Measurements from ENCODE around the gene APOL2. TPM values are rescaled to one million over a fixed set of nuclear protein-coding genes. Genes with fewer than 3 reads are reported as not detected.
"Not testable (repeated sequence)": the region's sequence is repeated elsewhere in the genome, so short reads cannot be mapped to it uniquely, and the experiment has no call there.

The APOL2 gene
- total RNA-seq, 1 donor = 56.1 TPM

DNA sequence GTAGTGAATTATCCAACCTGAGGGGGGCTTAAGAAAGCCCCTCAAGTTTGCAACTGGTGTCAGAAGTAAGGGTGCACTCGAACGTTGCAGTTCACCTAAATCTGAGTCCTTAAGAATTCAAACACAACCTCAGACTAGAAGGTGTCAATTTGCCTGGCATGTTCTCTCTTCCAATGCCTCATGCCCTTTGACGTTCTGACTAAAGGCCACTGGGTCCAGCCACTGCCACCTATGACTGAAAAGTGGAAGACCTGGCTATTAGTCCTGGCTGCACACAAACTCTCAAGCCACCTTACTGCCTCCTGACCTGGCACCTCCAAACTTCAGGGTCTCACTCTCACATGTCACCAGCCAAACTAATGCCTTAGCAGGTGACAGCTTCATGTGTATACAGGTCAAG lies 45.8 kb downstream of the APOL2 start:
- H3K4me2 ChIP-seq (ENCODE audit: insufficient read depth, low read length) = no peak overlapping the region
- no peaks in the 10 kb centered on the region for H4K20me1 ChIP-seq (ENCODE audit: insufficient read depth, low read length)
- TF ChIP-seq, protein P1, sequence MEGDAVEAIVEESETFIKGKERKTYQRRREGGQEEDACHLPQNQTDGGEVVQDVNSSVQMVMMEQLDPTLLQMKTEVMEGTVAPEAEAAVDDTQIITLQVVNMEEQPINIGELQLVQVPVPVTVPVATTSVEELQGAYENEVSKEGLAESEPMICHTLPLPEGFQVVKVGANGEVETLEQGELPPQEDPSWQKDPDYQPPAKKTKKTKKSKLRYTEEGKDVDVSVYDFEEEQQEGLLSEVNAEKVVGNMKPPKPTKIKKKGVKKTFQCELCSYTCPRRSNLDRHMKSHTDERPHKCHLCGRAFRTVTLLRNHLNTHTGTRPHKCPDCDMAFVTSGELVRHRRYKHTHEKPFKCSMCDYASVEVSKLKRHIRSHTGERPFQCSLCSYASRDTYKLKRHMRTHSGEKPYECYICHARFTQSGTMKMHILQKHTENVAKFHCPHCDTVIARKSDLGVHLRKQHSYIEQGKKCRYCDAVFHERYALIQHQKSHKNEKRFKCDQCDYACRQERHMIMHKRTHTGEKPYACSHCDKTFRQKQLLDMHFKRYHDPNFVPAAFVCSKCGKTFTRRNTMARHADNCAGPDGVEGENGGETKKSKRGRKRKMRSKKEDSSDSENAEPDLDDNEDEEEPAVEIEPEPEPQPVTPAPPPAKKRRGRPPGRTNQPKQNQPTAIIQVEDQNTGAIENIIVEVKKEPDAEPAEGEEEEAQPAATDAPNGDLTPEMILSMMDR (IDR thresholded peaks at IDR 0.05; ENCODE audit: extremely low read depth, low read depth, low read length) = no peak
- H3K4me3 ChIP-seq (ENCODE audit: insufficient read depth, low read length) = no peak overlapping the region
- no peaks in the 10 kb centered on the region for H3K36me3 ChIP-seq (ENCODE audit: insufficient read depth, low read length)
- no peak overlapping the region for H2AFZ ChIP-seq (ENCODE audit: low read length)
- DNase-seq (ENCODE audit: insufficient read length, low spot score, missing footprints) = no peak
- peaks cover 18% of the 10 kb centered on the region for H3K4me1 ChIP-seq (ENCODE audit: insufficient read depth, low read length)
- no peaks in the 10 kb centered on the region for H3K79me2 ChIP-seq (ENCODE audit: insufficient read depth, low read length)
- no peak overlapping the region for H3K27ac ChIP-seq (ENCODE audit: low read depth, low read length)
- no peaks in the 10 kb centered on the region for H3K9me3 ChIP-seq (ENCODE audit: low read depth, low read length)
- no peaks in the 10 kb centered on the region for H3K27me3 ChIP-seq (ENCODE audit: insufficient read depth, low read length)

DNA sequence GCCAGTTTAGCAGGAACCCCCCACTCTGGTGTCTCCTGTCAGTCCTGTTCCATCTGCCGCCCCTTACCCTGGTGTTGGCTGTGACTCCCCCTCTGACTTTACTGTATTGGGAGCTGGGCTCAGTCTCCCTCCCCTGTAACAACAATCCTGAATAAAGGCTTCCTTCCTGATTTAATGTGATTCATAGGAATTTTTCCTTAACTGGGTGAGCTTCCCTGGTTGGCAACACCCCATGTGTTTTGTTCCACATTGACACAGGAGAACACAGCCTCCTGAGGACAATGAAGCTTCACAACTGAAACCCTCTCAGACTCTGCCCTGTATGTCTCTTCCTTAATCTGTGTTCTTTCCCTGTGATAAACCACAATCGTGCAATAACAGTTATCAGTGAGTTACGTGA lies 46.2 kb downstream of the APOL2 start:
- Histone ChIP-seq H3K27ac (ENCODE audit: low read depth, low read length) (no peak overlapping the region), H3K4me3 (ENCODE audit: insufficient read depth, low read length) (no peak overlapping the region), H3K9me3 (ENCODE audit: low read depth, low read length) (no peaks in the 10 kb centered on the region), H2AFZ (ENCODE audit: low read length) (no peak overlapping the region), H3K36me3 (ENCODE audit: insufficient read depth, low read length) (no peaks in the 10 kb centered on the region), H3K4me2 (ENCODE audit: insufficient read depth, low read length) (no peak overlapping the region), H3K79me2 (ENCODE audit: insufficient read depth, low read length) (no peaks in the 10 kb centered on the region), H4K20me1 (ENCODE audit: insufficient read depth, low read length) (no peaks in the 10 kb centered on the region), H3K27me3 (ENCODE audit: insufficient read depth, low read length) (no peaks in the 10 kb centered on the region), H3K4me1 (ENCODE audit: insufficient read depth, low read length) (peaks cover 17% of the 10 kb centered on the region)
- TF ChIP-seq, protein P1 (IDR thresholded peaks at IDR 0.05; ENCODE audit: extremely low read depth, low read depth, low read length) = no peak
- no peak for DNase-seq (ENCODE audit: insufficient read length, low spot score, missing footprints)

DNA sequence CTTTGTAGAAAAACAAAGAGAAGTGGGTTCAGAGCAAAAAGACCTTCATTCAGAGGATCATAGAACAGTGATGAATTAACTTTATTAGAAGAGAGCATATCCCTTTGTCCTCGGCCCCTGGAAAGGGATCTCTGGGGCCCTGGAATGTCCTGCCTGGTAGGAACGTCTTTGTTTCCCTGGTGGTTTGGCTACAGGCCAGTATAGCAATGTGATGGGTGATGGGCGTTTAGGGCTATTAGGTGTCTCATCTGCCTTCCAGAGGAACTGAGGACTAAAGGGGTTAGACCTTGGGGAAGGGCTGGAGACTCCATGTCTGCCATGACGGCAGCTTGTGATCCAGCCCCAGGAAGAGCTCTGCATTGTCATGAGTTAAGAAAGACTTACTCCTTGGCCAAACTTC lies 46.8 kb downstream of the APOL2 start:
- Histone ChIP-seq H3K4me2 (ENCODE audit: insufficient read depth, low read length) (no peak overlapping the region), H3K79me2 (ENCODE audit: insufficient read depth, low read length) (no peaks in the 10 kb centered on the region), H2AFZ (ENCODE audit: low read length) (no peak overlapping the region), H3K27me3 (ENCODE audit: insufficient read depth, low read length) (no peaks in the 10 kb centered on the region), H4K20me1 (ENCODE audit: insufficient read depth, low read length) (no peaks in the 10 kb centered on the region), H3K27ac (ENCODE audit: low read depth, low read length) (no peak overlapping the region), H3K4me1 (ENCODE audit: insufficient read depth, low read length) (peaks cover 10% of the 10 kb centered on the region), H3K4me3 (ENCODE audit: insufficient read depth, low read length) (no peak overlapping the region), H3K36me3 (ENCODE audit: insufficient read depth, low read length) (no peaks in the 10 kb centered on the region), H3K9me3 (ENCODE audit: low read depth, low read length) (no peaks in the 10 kb centered on the region)
- TF ChIP-seq, protein P1 (IDR thresholded peaks at IDR 0.05; ENCODE audit: extremely low read depth, low read depth, low read length) = no peak
- no peak for DNase-seq (ENCODE audit: insufficient read length, low spot score, missing footprints)

DNA sequence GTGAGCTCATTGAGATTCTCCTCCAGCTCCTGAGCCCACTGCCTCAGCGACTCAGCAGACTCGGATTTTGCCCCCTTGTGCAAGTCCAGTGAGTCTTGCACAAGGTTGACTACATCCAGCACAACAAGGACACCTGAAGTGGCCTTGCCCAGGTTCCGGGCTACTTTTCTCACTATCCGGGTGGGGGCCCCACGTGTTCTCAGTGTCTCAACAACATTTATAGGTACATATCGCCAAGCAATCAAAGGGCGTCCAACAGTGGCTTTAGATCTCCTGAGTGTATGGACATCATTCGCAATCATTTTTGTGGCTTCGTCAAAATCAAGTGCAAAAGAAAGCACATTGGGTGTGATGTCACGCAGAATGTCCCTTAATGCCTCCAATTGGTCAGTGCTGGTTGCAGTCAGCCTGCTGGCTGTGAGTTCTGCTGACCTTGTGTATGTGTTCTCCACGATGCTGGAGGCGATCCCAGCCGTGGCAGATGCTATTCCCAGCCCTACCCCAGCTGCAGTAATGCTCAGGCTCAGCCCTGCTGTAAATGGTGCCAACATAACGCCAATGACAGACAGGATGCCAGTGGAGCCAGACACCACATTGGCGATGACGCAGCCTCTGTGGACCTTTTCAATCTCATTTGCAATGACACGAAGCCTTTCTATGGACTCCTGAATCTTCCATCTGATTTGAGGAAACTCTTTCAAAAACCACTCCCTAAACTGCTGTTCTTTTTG lies 48.1 kb downstream of the APOL2 start:
- no peak overlapping the region for H2AFZ ChIP-seq (ENCODE audit: low read length)
- H3K36me3 ChIP-seq (ENCODE audit: insufficient read depth, low read length) = no peaks in the 10 kb centered on the region
- H3K4me2 ChIP-seq (ENCODE audit: insufficient read depth, low read length) = no peak overlapping the region
- no peak overlapping the region for H3K4me3 ChIP-seq (ENCODE audit: insufficient read depth, low read length)
- H3K9me3 ChIP-seq (ENCODE audit: low read depth, low read length) = no peaks in the 10 kb centered on the region
- no peaks in the 10 kb centered on the region for H3K27me3 ChIP-seq (ENCODE audit: insufficient read depth, low read length)
- no peaks in the 10 kb centered on the region for H3K79me2 ChIP-seq (ENCODE audit: insufficient read depth, low read length)
- TF ChIP-seq, protein P1 (IDR thresholded peaks at IDR 0.05; ENCODE audit: extremely low read depth, low read depth, low read length) = no peak
- H3K27ac ChIP-seq (ENCODE audit: low read depth, low read length) = no peak overlapping the region
- H4K20me1 ChIP-seq (ENCODE audit: insufficient read depth, low read length) = no peaks in the 10 kb centered on the region
- no peak for DNase-seq (ENCODE audit: insufficient read length, low spot score, missing footprints)
- no peaks in the 10 kb centered on the region for H3K4me1 ChIP-seq (ENCODE audit: insufficient read depth, low read length)

DNA sequence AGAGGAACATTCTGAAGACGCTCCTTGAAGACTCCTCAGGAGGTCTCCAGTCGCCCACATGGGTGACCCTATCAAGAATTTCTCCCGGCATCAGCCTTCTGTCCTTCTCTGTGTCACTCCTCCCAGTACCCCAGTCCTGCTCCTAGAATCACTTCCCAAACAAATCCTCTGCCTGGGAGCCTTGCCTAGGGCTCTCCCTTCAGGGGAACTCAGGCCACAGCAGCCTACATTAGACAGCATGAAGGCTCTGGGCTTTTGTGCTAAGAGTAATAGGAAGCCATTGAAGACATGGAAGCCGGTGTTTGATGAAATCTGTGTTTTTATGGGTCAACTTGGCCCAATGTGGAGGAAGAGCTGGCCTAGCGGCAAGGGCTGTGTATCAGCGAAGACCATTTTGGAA lies 51.5 kb downstream of the APOL2 start:
- H3K4me3 ChIP-seq (ENCODE audit: insufficient read depth, low read length); H3K4me1 ChIP-seq (ENCODE audit: insufficient read depth, low read length); DNase-seq (ENCODE audit: insufficient read length, low spot score, missing footprints); H3K27me3 ChIP-seq (ENCODE audit: insufficient read depth, low read length); H3K79me2 ChIP-seq (ENCODE audit: insufficient read depth, low read length); H2AFZ ChIP-seq (ENCODE audit: low read length); H3K36me3 ChIP-seq (ENCODE audit: insufficient read depth, low read length); H3K9me3 ChIP-seq (ENCODE audit: low read depth, low read length); H3K27ac ChIP-seq (ENCODE audit: low read depth, low read length); H3K4me2 ChIP-seq (ENCODE audit: insufficient read depth, low read length); H4K20me1 ChIP-seq (ENCODE audit: insufficient read depth, low read length): not testable (repeated sequence)

All from osteoblast (primary cell).